SU-DHL-6 (cell line): ENCODE measurements around the gene WDR86.

Experiments
- H2AFZ ChIP-seq: fragments of 200-600 bp; sonication (generic); 2 replicates; pipeline ENCODE4 v1.6.1; 2014; ENCODE audit warnings: low read depth, mild to moderate bottlenecking, moderate library complexity, mixed read lengths, antibody characterized with exemption, low read length; ENCODE audit not compliant: severe bottlenecking
- H3F3A ChIP-seq: fragments of 200-600 bp; shearing (Covaris generic); 2 replicates; pipeline ENCODE4 v1.6.0; 2016; ENCODE audit warnings: antibody characterized with exemption, mild to moderate bottlenecking; ENCODE audit not compliant: insufficient read depth
- H3K27ac ChIP-seq: fragments of 200-600 bp; sonication (generic); 2 replicates; pipeline ENCODE4 v1.5.1; 2016; ENCODE audit warnings: low read depth, mild to moderate bottlenecking, low read length, moderate library complexity, mixed read lengths
- H3K27me3 ChIP-seq: fragments of 200-600 bp; sonication (generic), shearing (Covaris generic); 2 replicates; pipeline ENCODE4 v1.6.0; 2014; ENCODE audit warnings: mild to moderate bottlenecking, low read length
- H3K36me3 ChIP-seq: fragments of 200-600 bp; sonication (generic); 2 replicates; pipeline ENCODE4 v1.6.1; 2014; ENCODE audit warnings: mild to moderate bottlenecking, low read length, mixed read lengths
- H3K4me2 ChIP-seq: fragments of 300-600, 200-600 bp; shearing (Covaris generic), sonication (generic); 2 replicates; pipeline ENCODE4 v1.6.0; 2014; ENCODE audit warnings: low read length, low read depth, mild to moderate bottlenecking; ENCODE audit not compliant: poor library complexity, severe bottlenecking
- H3K4me3 ChIP-seq: fragments of 200-600 bp; sonication (generic); 2 replicates; pipeline ENCODE4 v1.5.1; 2014; ENCODE audit warnings: antibody characterized with exemption, low read length, mild to moderate bottlenecking, mixed read lengths; ENCODE audit not compliant: insufficient read depth, poor library complexity, severe bottlenecking
- H3K79me2 ChIP-seq: fragments of 200-600 bp; sonication (generic); 2 replicates; pipeline ENCODE4 v1.6.1; 2014; ENCODE audit warnings: mild to moderate bottlenecking, low read length, moderate library complexity; ENCODE audit not compliant: insufficient read depth
- H3K9ac ChIP-seq: fragments of 200-600 bp; sonication (generic); 2 replicates; pipeline ENCODE4 v1.7.0; 2014; ENCODE audit warnings: mild to moderate bottlenecking, low read length
- H3K9me2 ChIP-seq: fragments of 200-600 bp; sonication (generic); replicated peaks from 2 replicates; pipeline ENCODE4 v1.6.1; 2014; ENCODE audit warnings: low read length; ENCODE audit not compliant: insufficient read depth
- H3K9me3 ChIP-seq: fragments of 200-600 bp; sonication (generic); 2 replicates; pipeline ENCODE4 v1.6.1; 2014; ENCODE audit warnings: low read length, mixed read lengths; ENCODE audit not compliant: insufficient read depth
- H4K20me1 ChIP-seq: fragments of 200-600 bp; sonication (generic); 2 replicates; pipeline ENCODE4 v1.6.1; 2014; ENCODE audit warnings: low read depth, mild to moderate bottlenecking, antibody characterized with exemption, low read length, moderate library complexity, mixed read lengths
- CTCF ChIP-seq: fragments of 200-600 bp; sonication (generic); IDR thresholded peaks from one replicate; pipeline ENCODE4 v1.5.1; 2017; ENCODE audit warnings: antibody characterized with exemption, mild to moderate bottlenecking, low read length, moderate library complexity; ENCODE audit not compliant: insufficient read depth, poor library complexity, severe bottlenecking
- EZH2phosphoT487 ChIP-seq: fragments of 200-600 bp; sonication (generic), shearing (Covaris generic); conservative IDR thresholded peaks from 2 replicates; pipeline ENCODE4 v1.6.1; 2018; ENCODE audit warnings: mild to moderate bottlenecking, antibody characterized with exemption, low read length, moderate library complexity, mixed read lengths

Gene WDR86

GRCh38 chr7:151456276-151456675 is 46.4 kb upstream of the WDR86 start:
- Histone ChIP-seq H3K9me2 (no peaks in the 10 kb centered on the region), H3K4me2 (no peak overlapping the region), H3K27me3 (no peaks in the 10 kb centered on the region), H2AFZ (no peak overlapping the region), H3K9ac (no peak overlapping the region), H4K20me1 (no peaks in the 10 kb centered on the region), H3K27ac (no peak overlapping the region), H3K79me2 (no peaks in the 10 kb centered on the region), H3K9me3 (no peaks in the 10 kb centered on the region), H3F3A (no peaks in the 10 kb centered on the region), H3K36me3 (no peaks in the 10 kb centered on the region), H3K4me3 (no peak overlapping the region)
- TF ChIP-seq CTCF (no peak), EZH2phosphoT487 (no peak)

- H4K20me1 ChIP-seq = no peaks in the 10 kb centered on the region
- H3K27me3 ChIP-seq = no peaks in the 10 kb centered on the region
- H3K79me2 ChIP-seq = no peaks in the 10 kb centered on the region
- no peak overlapping the region for H2AFZ ChIP-seq
- H3K36me3 ChIP-seq = no peaks in the 10 kb centered on the region
- no peaks in the 10 kb centered on the region for H3K9me2 ChIP-seq
- H3K9ac ChIP-seq = no peak overlapping the region
- H3K4me2 ChIP-seq = no peak overlapping the region
- no peak for TF ChIP-seq CTCF
- H3K4me3 ChIP-seq = no peak overlapping the region
- H3K9me3 ChIP-seq = no peaks in the 10 kb centered on the region
- no peak overlapping the region for H3K27ac ChIP-seq
- no peaks in the 10 kb centered on the region for H3F3A ChIP-seq
Observed at GRCh38 chr7:151455690-151456089, 45.9 kb upstream of the WDR86 start.

GRCh38 chr7:151454932-151455530 is 45.2 kb upstream of the WDR86 start:
- H3F3A ChIP-seq = no peaks in the 10 kb centered on the region
- no peak overlapping the region for H3K4me2 ChIP-seq
- no peak overlapping the region for H3K9ac ChIP-seq
- H3K27ac ChIP-seq = no peak overlapping the region
- no peaks in the 10 kb centered on the region for H4K20me1 ChIP-seq
- TF ChIP-seq EZH2phosphoT487 (no peak), CTCF (no peak)
- H3K36me3 ChIP-seq = no peaks in the 10 kb centered on the region
- H3K4me3 ChIP-seq = no peak overlapping the region
- H3K9me2 ChIP-seq = no peaks in the 10 kb centered on the region
- no peaks in the 10 kb centered on the region for H3K79me2 ChIP-seq
- no peak overlapping the region for H2AFZ ChIP-seq
- no peaks in the 10 kb centered on the region for H3K9me3 ChIP-seq
- no peaks in the 10 kb centered on the region for H3K27me3 ChIP-seq
